Neuronal stem cell (in vitro differentiated cells): ENCODE results near the gene SH3TC1.

Source experiments
- DNase-seq: peaks from one replicate; pipeline ENCODE4 v3.0.0-alpha.2; 2013; ENCODE audit warnings: low spot score
- H2AFZ ChIP-seq: one replicate; pipeline ENCODE4 v1.6.1; 2013; ENCODE audit warnings: mild to moderate bottlenecking, low read length, inconsistent platforms
- H2AK5ac ChIP-seq: 2 replicates; pipeline ENCODE4 v1.6.1; 2013; ENCODE audit warnings: low read depth, mild to moderate bottlenecking, inconsistent platforms, low read length, moderate library complexity, mixed read lengths
- H2BK120ac ChIP-seq: 2 replicates; pipeline ENCODE4 v1.6.1; 2013; ENCODE audit warnings: low read depth, mild to moderate bottlenecking, inconsistent platforms, low read length, moderate library complexity, mixed read lengths
- H2BK12ac ChIP-seq: one replicate; pipeline ENCODE4 v1.6.1; 2013; ENCODE audit warnings: low read length, inconsistent platforms
- H2BK15ac ChIP-seq: 2 replicates; pipeline ENCODE4 v1.6.1; 2013; ENCODE audit warnings: mild to moderate bottlenecking, low read length, inconsistent platforms, mixed read lengths
- H2BK5ac ChIP-seq: one replicate; pipeline ENCODE4 v1.6.1; 2013; ENCODE audit warnings: inconsistent platforms, mild to moderate bottlenecking, low read length, moderate library complexity
- H3K14ac ChIP-seq: one replicate; pipeline ENCODE4 v1.6.1; 2013; ENCODE audit warnings: low read length, inconsistent platforms
- H3K18ac ChIP-seq: 2 replicates; pipeline ENCODE4 v1.6.1; 2013; ENCODE audit warnings: low read length, inconsistent platforms
- H3K23ac ChIP-seq: 2 replicates; pipeline ENCODE4 v1.6.1; 2013; ENCODE audit warnings: low read depth, mild to moderate bottlenecking, mixed read lengths, low read length, inconsistent platforms; ENCODE audit not compliant: poor library complexity
- H3K27ac ChIP-seq: replicated peaks from 3 replicates; pipeline ENCODE4 v1.5.1; 2013; ENCODE audit warnings: low read length, inconsistent platforms
- H3K27me3 ChIP-seq, 3 experiments: 2 replicates each; pipeline ENCODE4 v1.6.1; 2013; ENCODE audit warnings: low read length in 3 of 3, mild to moderate bottlenecking in 2 of 3, inconsistent platforms in 1 of 3, low read depth in 1 of 3, mixed read lengths in 1 of 3, moderate library complexity in 1 of 3; ENCODE audit not compliant: control insufficient read depth in 3 of 3, insufficient read depth in 3 of 3
- H3K36me3 ChIP-seq, 2 donors: replicated peaks in 1 of 2; 2 replicates each; pipeline ENCODE4 v1.6.1; 2013; ENCODE audit warnings: low read length in 2 of 2; ENCODE audit not compliant: control insufficient read depth in 2 of 2, insufficient read depth in 2 of 2
- H3K4ac ChIP-seq: 2 replicates; pipeline ENCODE4 v1.6.1; 2013; ENCODE audit warnings: inconsistent platforms, mild to moderate bottlenecking, low read length, moderate library complexity
- H3K4me1 ChIP-seq, 2 donors: 1 replicate in 1 of 2; 2 replicates in 1 of 2; pipeline ENCODE4 v1.6.1; 2013; ENCODE audit warnings: low read length in 2 of 2, low read depth in 1 of 2; ENCODE audit not compliant: control insufficient read depth in 2 of 2, insufficient read depth in 1 of 2
- H3K4me2 ChIP-seq: one replicate; pipeline ENCODE4 v1.6.1; 2013; ENCODE audit warnings: mild to moderate bottlenecking, low read length, inconsistent platforms; ENCODE audit not compliant: insufficient read depth, poor library complexity, severe bottlenecking
- H3K4me3 ChIP-seq, 2 donors: 2 replicates each; pipeline ENCODE4 v1.5.1; 2013; ENCODE audit warnings: low read length in 2 of 2, mild to moderate bottlenecking in 2 of 2, inconsistent platforms in 1 of 2, moderate library complexity in 1 of 2
- H3K79me1 ChIP-seq: one replicate; pipeline ENCODE4 v1.6.1; 2013; ENCODE audit warnings: low read depth, mild to moderate bottlenecking, inconsistent platforms, low read length, moderate library complexity
- H3K9ac ChIP-seq: one replicate; pipeline ENCODE4 v1.6.1; 2013; ENCODE audit warnings: mild to moderate bottlenecking, low read depth, low read length, inconsistent platforms; ENCODE audit not compliant: poor library complexity
- H3K9me3 ChIP-seq, 2 donors: replicated peaks in 1 of 2; 2 replicates each; pipeline versions ENCODE3 to v1.6.1; 2013; ENCODE audit warnings: low read length in 2 of 2, mild to moderate bottlenecking in 2 of 2, inconsistent platforms in 1 of 2, low read depth in 1 of 2, mixed read lengths in 1 of 2, moderate library complexity in 1 of 2; ENCODE audit not compliant: control insufficient read depth in 2 of 2, insufficient read depth in 1 of 2
- H4K8ac ChIP-seq: one replicate; pipeline ENCODE4 v1.6.1; 2013; ENCODE audit warnings: low read depth, mild to moderate bottlenecking, inconsistent platforms, low read length, moderate library complexity
- H4K91ac ChIP-seq: one replicate; pipeline ENCODE4 v1.6.1; 2013; ENCODE audit warnings: low read length, low read depth, mild to moderate bottlenecking, inconsistent platforms; ENCODE audit not compliant: poor library complexity
- WGBS, 2 donors: extraction: QIAGEN DNeasy Blood & Tissue Kit; methylation state at CpG; one replicate each; pipeline ENCODE4 v1.1.7; 2013; ENCODE audit warnings: missing lambda C conversion rate in 2 of 2, mixed read lengths in 1 of 2; ENCODE audit not compliant: insufficient read length in 2 of 2, insufficient replicate concordance in 1 of 2; ENCODE audit errors: extremely low coverage in 2 of 2; 5-methylcytosine and 5-hydroxymethylcytosine counted together

SH3TC1 gene

DNA sequence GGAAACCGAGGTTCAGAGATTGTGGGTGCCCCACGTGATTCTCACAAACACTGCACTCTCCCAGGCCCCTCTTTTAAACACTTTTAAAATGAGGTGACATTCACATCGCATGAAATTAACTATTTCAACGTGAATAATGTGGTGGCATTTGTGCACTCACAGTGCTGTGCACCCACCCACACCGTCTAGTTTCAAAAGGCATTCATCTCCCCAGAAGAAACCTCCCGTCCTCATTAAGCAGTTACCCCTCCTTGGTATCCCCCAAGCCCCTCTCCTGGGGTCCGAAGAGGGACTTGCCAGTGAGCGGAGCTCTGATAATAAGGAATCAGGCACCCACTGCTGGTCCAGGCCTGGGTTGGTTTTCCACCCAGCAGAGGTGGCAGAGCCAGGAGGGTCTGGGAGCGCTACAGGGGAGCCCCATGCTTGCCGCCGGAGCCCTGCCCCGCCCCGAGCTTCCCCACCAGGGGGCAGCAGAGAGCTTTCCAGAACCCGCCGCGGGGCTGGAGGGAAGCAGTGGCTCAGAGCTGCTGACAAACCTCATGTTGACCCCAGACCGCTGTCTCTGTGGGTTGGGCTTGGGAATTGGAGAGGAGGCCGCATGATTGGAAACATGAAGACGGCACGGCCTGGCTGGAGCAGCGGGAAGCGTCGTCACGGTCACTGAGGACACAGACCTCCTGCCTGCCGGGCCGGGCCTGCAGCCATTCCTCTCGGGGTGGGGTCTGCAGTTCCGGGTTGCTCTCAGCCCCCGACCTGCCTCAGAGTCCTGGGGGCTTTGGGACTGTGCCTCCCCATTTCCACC is 43.0 kb downstream of the SH3TC1 start:
- peaks cover 2% of the 10 kb centered on the region for H3K79me1 ChIP-seq
- peaks cover 6 to 10% of the 10 kb centered on the region in 2 donors for H3K4me1 ChIP-seq
- DNase-seq = peak; percentile 88
- H3K14ac ChIP-seq = no peak overlapping the region
- H2BK15ac ChIP-seq = no peak overlapping the region
- H2AFZ ChIP-seq = peak overlapping the region; percentile 83
- H4K8ac ChIP-seq = no peak overlapping the region
- no peak overlapping the region for H3K4me2 ChIP-seq
- peaks cover 0 to 5% of the 10 kb centered on the region in 2 donors for H3K9me3 ChIP-seq
- H3K18ac ChIP-seq = peak overlapping the region; percentile 85
- H3K4ac ChIP-seq = no peak overlapping the region
- H2AK5ac ChIP-seq = peak overlapping the region; percentile 95
- H3K27me3 ChIP-seq = no peaks in the 10 kb centered on the region
- H3K36me3 ChIP-seq = no peaks in the 10 kb centered on the region
- peak overlapping the region; percentile 16 for H2BK12ac ChIP-seq
- no CpG with 5 or more reads among the region's 29 CpGs for WGBS, 2 donors
- H2BK5ac ChIP-seq = peak overlapping the region; percentile 12
- H3K23ac ChIP-seq = peak overlapping the region; percentile 47
- no peak overlapping the region for H3K4me3 ChIP-seq
- no peak overlapping the region for H2BK120ac ChIP-seq
- H3K27ac ChIP-seq = no peak overlapping the region
- H4K91ac ChIP-seq = no peak overlapping the region
- H3K9ac ChIP-seq = no peak overlapping the region

DNA sequence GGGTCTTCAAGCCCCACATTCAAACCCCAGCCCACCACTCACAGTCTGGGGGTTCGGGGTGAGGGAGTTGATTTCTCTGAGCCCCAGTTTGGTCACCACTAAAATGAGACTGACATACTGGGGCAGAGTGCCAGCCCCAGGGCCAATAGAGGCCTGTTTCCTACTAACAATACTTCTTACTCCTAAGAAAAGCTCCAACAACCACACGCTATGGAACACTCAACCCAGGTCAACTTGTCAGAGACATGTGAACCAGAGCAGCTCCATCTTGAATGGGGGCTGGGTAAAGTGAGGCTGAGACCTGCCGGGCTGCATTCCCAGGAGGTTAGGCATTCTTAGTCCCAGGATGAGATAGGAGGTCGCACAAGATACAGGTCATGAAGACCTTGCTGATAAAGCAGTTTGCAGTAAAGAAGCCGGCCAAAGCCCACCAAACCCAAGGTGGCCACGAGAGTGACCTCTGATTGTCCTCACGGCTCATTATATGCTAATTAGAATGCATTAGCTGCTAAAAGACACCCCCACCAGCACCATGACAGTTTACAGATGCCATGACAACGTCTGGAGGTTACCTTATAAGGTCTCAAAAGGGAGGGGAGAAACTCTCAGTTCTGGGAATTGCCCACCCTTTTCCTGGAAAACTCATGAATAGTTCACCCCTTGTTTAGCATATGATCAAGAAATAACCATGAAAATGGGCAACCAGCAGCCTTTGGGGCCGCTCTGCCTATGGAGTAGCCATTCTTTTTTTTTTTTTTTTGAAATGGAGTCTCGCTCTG is 43.9 kb downstream of the SH3TC1 start:
- H2BK15ac ChIP-seq = no peak overlapping the region
- H3K9ac ChIP-seq = no peak overlapping the region
- peaks cover 0 to 5% of the 10 kb centered on the region in 2 donors for H3K9me3 ChIP-seq
- H3K79me1 ChIP-seq = peaks cover 2% of the 10 kb centered on the region
- H3K27me3 ChIP-seq = no peaks in the 10 kb centered on the region
- H3K14ac ChIP-seq = no peak overlapping the region
- no peak overlapping the region for H3K4ac ChIP-seq
- peak overlapping the region; percentile 16 for H2BK12ac ChIP-seq
- no CpG with 5 or more reads among the region's 10 CpGs for WGBS, 2 donors
- no peaks in the 10 kb centered on the region for H3K36me3 ChIP-seq
- H3K4me1 ChIP-seq = peaks cover 6 to 10% of the 10 kb centered on the region in 2 donors
- peak overlapping the region; percentile 12 for H2BK5ac ChIP-seq
- H4K8ac ChIP-seq = no peak overlapping the region
- H2BK120ac ChIP-seq = no peak overlapping the region
- no peak overlapping the region for H3K4me3 ChIP-seq
- no peak overlapping the region for H3K4me2 ChIP-seq
- H3K27ac ChIP-seq = no peak overlapping the region
- H2AK5ac ChIP-seq = peak overlapping the region; percentile 95
- no peak overlapping the region for H4K91ac ChIP-seq
- H3K18ac ChIP-seq = peak overlapping the region; percentile 85
- peak overlapping the region; percentile 47 for H3K23ac ChIP-seq
- no peak for DNase-seq
- H2AFZ ChIP-seq = peak overlapping the region; percentile 83

DNA sequence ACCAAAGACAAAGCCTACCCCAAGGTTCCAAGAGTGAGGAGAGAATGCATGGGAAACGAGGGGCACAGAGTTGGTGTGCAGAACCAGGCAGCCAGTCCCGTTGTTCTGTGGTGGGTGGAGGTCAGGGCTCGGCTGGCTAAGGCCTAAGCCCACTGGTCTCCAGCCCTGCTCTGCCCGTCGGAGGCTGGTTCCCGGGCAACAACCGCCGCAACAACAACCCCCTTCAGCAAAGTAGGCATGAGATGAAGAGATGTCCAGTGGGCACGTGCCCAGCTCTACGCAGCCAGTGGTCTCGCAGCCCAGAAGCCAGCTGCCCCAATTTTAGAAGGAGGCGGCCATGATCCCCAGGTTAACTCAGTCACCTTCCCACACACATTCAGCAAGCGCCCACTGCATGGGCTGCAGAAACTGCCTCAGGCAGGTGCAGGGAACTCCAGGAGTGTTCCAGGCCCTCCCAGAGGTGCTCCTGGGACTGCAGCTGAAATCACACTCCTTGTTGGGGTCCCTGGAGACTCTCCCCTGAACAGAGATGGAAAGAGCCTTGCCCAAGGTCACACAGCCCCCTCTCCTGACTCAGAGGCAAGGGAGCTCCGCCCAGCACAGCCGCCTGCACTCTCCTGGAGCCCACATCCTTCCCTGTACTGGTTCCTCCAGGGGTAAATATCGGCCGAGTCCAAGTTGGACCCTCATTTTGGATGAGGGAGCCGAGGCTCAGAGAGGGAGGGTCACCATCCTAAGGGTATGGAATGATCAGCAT is 45.1 kb downstream of the SH3TC1 start:
- H3K4me2 ChIP-seq = no peak overlapping the region
- no peaks in the 10 kb centered on the region for H3K36me3 ChIP-seq
- H3K27ac ChIP-seq = no peak overlapping the region
- no peak overlapping the region for H2BK5ac ChIP-seq
- peaks cover 3 to 6% of the 10 kb centered on the region in 2 donors for H3K4me1 ChIP-seq
- no peak overlapping the region for H3K14ac ChIP-seq
- no peaks in the 10 kb centered on the region for H3K27me3 ChIP-seq
- no peak overlapping the region for H4K91ac ChIP-seq
- H2AK5ac ChIP-seq = peak overlapping the region; percentile 53
- peaks cover 2% of the 10 kb centered on the region for H3K79me1 ChIP-seq
- peaks cover 0 to 3% of the 10 kb centered on the region in 2 donors for H3K9me3 ChIP-seq
- H2AFZ ChIP-seq = no peak overlapping the region
- peak overlapping the region; percentile 6 for H3K4ac ChIP-seq
- DNase-seq = no peak
- H3K9ac ChIP-seq = peak overlapping the region; percentile 74
- H2BK15ac ChIP-seq = no peak overlapping the region
- peak overlapping the region; percentile 14 for H2BK12ac ChIP-seq
- no peak overlapping the region for H2BK120ac ChIP-seq
- peak overlapping the region; percentile 23 for H3K18ac ChIP-seq
- WGBS, 2 donors = no CpG with 5 or more reads among the region's 18 CpGs
- H4K8ac ChIP-seq = no peak overlapping the region
- H3K23ac ChIP-seq = no peak overlapping the region
- H3K4me3 ChIP-seq = no peak overlapping the region
